ENCODE results near the gene ASCC3.

GRCh38 chr6:100599088-100599770 is 281.9 kb downstream of the ASCC3 start:
- TF ChIP-seq CTCF (IDR thresholded peaks at IDR 0.05 in 4 of 5, conservative IDR thresholded peaks at IDR 0.05 in 1 of 5) (no peak), POLR2A (IDR thresholded peaks at IDR 0.05) (no peak)

Data from gastrocnemius medialis (tissue), 4 donors.